Measurements from ENCODE around the gene S100A11.
A peak's percentile ranks its signal among the peaks of the same experiment; 100 is the strongest.

S100A11 gene

GRCh38 chr1:152039461-152039860 lies 2.7 kb upstream of the S100A11 start:
- no peak for DNase-seq (ENCODE audit: low read depth in 3 of 3)

GRCh38 chr1:152038871-152039270 lies 2.1 kb upstream of the S100A11 start:
- no peak for DNase-seq (ENCODE audit: low read depth in 3 of 3)

- no peak for DNase-seq (ENCODE audit: low read depth in 3 of 3)
These were observed 1.1 kb downstream of the S100A11 start for GRCh38 chr1:152035539-152036266.

GRCh38 chr1:152034654-152035538 lies 1.9 kb downstream of the S100A11 start:
- DNase-seq (ENCODE audit: low read depth in 3 of 3): peak; percentile 37 to 60 (median 50)

- no peak for DNase-seq (ENCODE audit: low read depth in 3 of 3)
These were observed 2.5 kb downstream of the S100A11 start for GRCh38 chr1:152034324-152034653.

GRCh38 chr1:152029929-152030211 lies 6.9 kb downstream of the S100A11 start:
- no peak for DNase-seq (ENCODE audit: low read depth in 3 of 3)

- no peak for DNase-seq (ENCODE audit: low read depth in 3 of 3)
These were observed 7.5 kb downstream of the S100A11 start for GRCh38 chr1:152029144-152029928.

GRCh38 chr1:152026895-152027294 lies 9.9 kb downstream of the S100A11 start:
- DNase-seq (ENCODE audit: low read depth in 3 of 3): no peak

GRCh38 chr1:152024223-152024622 lies 12.6 kb downstream of the S100A11 start:
- DNase-seq (ENCODE audit: low read depth in 3 of 3): no peak

- no peak for DNase-seq (ENCODE audit: low read depth in 3 of 3)
These were observed 13.6 kb downstream of the S100A11 start for GRCh38 chr1:152023221-152023620.

GRCh38 chr1:152022474-152022873 lies 14.3 kb downstream of the S100A11 start:
- no peak for DNase-seq (ENCODE audit: low read depth in 3 of 3)

GRCh38 chr1:152021569-152021968 lies 15.2 kb downstream of the S100A11 start:
- no peak for DNase-seq (ENCODE audit: low read depth in 3 of 3)

GRCh38 chr1:152020849-152021248 lies 16.0 kb downstream of the S100A11 start:
- no peak for DNase-seq (ENCODE audit: low read depth in 3 of 3)

GRCh38 chr1:152018537-152018936 lies 18.3 kb downstream of the S100A11 start:
- no peak for DNase-seq (ENCODE audit: low read depth in 3 of 3)

- DNase-seq (ENCODE audit: low read depth in 3 of 3): no peak
These were observed 21.0 kb downstream of the S100A11 start for GRCh38 chr1:152015766-152016165.

- DNase-seq (ENCODE audit: low read depth in 3 of 3): no peak
These were observed 21.9 kb downstream of the S100A11 start for GRCh38 chr1:152014943-152015342.

- no peak for DNase-seq (ENCODE audit: low read depth in 3 of 3)
These were observed 23.1 kb downstream of the S100A11 start for GRCh38 chr1:152013664-152014237.

GRCh38 chr1:152009691-152010090 lies 27.1 kb downstream of the S100A11 start:
- no peak for DNase-seq (ENCODE audit: low read depth in 3 of 3)

GRCh38 chr1:152007047-152007446 lies 29.8 kb downstream of the S100A11 start:
- no peak for DNase-seq (ENCODE audit: low read depth in 3 of 3)

- no peak for DNase-seq (ENCODE audit: low read depth in 3 of 3)
These were observed 31.4 kb downstream of the S100A11 start for GRCh38 chr1:152005360-152005912.

- DNase-seq (ENCODE audit: low read depth in 3 of 3): no peak
These were observed 32.9 kb downstream of the S100A11 start for GRCh38 chr1:152003846-152004442.
